Adrenal gland (tissue), 5 donors: ENCODE results near the gene GOLPH3.

ENCODE experiments used
- POLR2A ChIP-seq, 2 donors: fragments of 450-650 bp; IDR thresholded peaks; one replicate each; pipeline ENCODE4 v1.6.1; 2017; ENCODE audit warnings: antibody characterized with exemption in 2 of 2, mild to moderate bottlenecking in 2 of 2, moderate library complexity in 1 of 2
- TF ChIP-seq, protein P1 (sequence below), 6 experiments: fragments of 450-650 bp in 4 of 6; fragments of 200-600 bp in 2 of 6; sonication (generic) in 1 of 6; IDR thresholded peaks; 1 replicate in 5 of 6; 2 replicates in 1 of 6; pipeline versions ENCODE4 v1.5.1 to v1.8.0; 2016 to 2021; ENCODE audit warnings: antibody characterized with exemption in 6 of 6, mild to moderate bottlenecking in 2 of 6, moderate library complexity in 1 of 6
- donor health status: DM: no; HTN: no; CAD: no.

DNA sequence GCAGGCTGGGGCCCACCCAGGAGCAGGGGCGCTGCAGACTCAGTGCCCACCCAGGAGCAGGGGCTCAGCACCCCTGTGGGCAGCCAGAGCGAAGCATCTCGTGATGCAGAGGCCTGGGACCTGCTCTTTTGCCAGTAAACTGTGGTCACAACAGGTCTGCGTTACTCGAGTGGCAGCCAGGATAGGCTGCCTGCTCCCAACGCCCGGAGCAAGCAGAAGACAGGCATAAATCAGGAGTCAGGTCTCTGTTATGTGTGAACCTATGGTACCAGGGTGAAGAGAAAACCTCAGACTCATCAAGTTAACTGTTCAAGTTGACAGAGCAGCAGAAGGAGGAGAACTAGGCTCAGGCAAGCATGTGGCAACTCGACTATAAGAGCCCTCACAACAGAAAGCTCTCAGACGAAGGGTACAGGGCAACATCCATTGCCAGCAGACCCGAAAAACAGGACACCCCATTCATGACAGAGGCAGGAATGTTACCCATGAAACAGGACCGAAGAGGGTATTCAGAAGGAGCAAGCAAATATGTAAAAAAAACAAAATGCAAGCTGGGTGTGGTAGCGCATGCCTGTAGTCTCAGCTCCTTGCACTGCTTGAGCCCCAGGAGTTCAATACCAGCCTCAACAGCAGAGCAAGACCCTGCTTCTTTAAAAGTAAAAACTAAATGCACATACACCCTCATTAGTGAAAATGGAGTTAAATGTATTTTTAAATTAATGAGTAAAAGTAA lies 71.7 kb downstream of the GOLPH3 start:
- TF ChIP-seq, protein P1, sequence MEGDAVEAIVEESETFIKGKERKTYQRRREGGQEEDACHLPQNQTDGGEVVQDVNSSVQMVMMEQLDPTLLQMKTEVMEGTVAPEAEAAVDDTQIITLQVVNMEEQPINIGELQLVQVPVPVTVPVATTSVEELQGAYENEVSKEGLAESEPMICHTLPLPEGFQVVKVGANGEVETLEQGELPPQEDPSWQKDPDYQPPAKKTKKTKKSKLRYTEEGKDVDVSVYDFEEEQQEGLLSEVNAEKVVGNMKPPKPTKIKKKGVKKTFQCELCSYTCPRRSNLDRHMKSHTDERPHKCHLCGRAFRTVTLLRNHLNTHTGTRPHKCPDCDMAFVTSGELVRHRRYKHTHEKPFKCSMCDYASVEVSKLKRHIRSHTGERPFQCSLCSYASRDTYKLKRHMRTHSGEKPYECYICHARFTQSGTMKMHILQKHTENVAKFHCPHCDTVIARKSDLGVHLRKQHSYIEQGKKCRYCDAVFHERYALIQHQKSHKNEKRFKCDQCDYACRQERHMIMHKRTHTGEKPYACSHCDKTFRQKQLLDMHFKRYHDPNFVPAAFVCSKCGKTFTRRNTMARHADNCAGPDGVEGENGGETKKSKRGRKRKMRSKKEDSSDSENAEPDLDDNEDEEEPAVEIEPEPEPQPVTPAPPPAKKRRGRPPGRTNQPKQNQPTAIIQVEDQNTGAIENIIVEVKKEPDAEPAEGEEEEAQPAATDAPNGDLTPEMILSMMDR (IDR thresholded peaks at IDR 0.05): no peak
- TF ChIP-seq POLR2A (IDR thresholded peaks at IDR 0.05): no peak
